Liver (tissue), 3 donors: ENCODE measurements around the gene ABCA3.

ENCODE experiments used
- ATF3 ChIP-seq: IDR thresholded peaks from 2 replicates; pipeline ENCODE4 v1.6.1; 2016; ENCODE audit warnings: antibody characterized with exemption
- CTCF ChIP-seq: fragments of 150-350 bp; IDR thresholded peaks from 2 replicates; pipeline ENCODE4 v1.5.1; 2017; ENCODE audit warnings: improper control_type of control experiment, low read depth, low read length; ENCODE audit not compliant: missing input control
- GABPA ChIP-seq, 2 donors: IDR thresholded peaks in 1 of 2; conservative IDR thresholded peaks in 1 of 2; 2 replicates each; pipeline ENCODE4 v1.6.1; 2016; ENCODE audit warnings: antibody characterized with exemption in 2 of 2, mild to moderate bottlenecking in 1 of 2, moderate library complexity in 1 of 2
- RAD21 ChIP-seq, 2 donors: IDR thresholded peaks; 2 replicates each; pipeline ENCODE4 v1.6.1; 2016; ENCODE audit warnings: antibody characterized with exemption in 2 of 2, mild to moderate bottlenecking in 2 of 2
- REST ChIP-seq: IDR thresholded peaks from 2 replicates; pipeline ENCODE4 v1.6.1; 2016; ENCODE audit warnings: antibody characterized with exemption, mild to moderate bottlenecking
- RXRA ChIP-seq, 2 donors: IDR thresholded peaks; 2 replicates each; pipeline ENCODE4 v1.6.1; 2017 to 2018; ENCODE audit warnings: antibody characterized with exemption in 2 of 2, mild to moderate bottlenecking in 1 of 2
- SP1 ChIP-seq: IDR thresholded peaks from 2 replicates; pipeline ENCODE4 v1.6.1; 2018; ENCODE audit warnings: antibody characterized with exemption, mild to moderate bottlenecking
- YY1 ChIP-seq: IDR thresholded peaks from 2 replicates; pipeline ENCODE4 v1.6.1; 2016; ENCODE audit warnings: antibody characterized with exemption, mild to moderate bottlenecking
- ZBTB33 ChIP-seq: IDR thresholded peaks from 2 replicates; pipeline ENCODE4 v1.6.1; 2016; ENCODE audit warnings: antibody characterized with exemption
- donor health status: healthy.
- donor health status: healthy.

- TF ChIP-seq CTCF (no peak), RAD21 (IDR thresholded peaks at IDR 0.05) (no peak), GABPA (IDR thresholded peaks at IDR 0.05 in 1 of 2, conservative IDR thresholded peaks at IDR 0.05 in 1 of 2) (no peak), REST (no peak), YY1 (no peak), ZBTB33 (no peak), RXRA (IDR thresholded peaks at IDR 0.05) (no peak), ATF3 (no peak), SP1 (no peak)
Measured at GRCh38 chr16:2242598-2242997, 97.9 kb downstream of the ABCA3 start.
